ENCODE data around the gene ANKRD53.

ANKRD53 gene

DNA sequence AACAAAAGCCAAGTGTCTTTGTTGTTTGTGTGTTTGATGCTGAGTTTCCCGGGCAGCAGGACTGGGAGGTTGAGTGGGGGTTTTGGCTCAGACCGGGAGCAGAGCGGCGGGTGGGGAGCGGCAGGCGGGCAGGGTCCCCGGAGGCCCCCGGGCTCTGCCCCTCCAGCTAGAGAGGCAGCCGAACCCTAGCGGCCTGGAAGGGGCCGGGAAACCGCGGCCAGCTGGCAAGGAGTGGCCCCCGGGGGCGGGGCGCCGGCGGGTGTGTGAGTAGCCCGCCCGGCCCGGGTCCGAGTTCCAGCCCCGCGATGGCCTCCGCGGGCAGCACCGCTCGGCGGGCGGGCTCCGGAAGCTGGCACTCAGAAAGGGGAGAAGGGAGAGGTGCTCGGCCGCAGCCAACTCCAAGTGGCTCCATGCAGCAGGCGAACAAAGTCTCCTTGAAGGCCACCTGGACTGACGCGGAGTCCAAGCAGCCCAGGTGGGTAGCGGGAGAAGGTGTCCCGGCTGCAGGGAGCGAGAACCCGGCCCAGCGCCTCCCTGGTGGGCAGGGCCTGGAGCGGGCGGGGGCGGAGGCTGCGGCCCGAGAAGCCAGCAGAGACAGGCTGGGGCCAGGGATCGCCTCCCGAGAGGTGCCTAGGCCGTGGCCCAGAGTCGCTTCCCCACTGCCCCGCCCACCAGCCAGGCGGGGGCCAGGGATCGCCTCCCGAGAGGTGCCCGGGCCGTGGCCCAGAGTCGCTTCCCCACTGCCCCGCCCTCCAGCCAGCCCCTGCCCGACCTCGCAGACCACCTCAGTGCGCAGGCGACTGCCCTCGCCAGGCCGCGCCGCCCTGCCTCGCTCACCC lies at the start of gene ANKRD53:
ANKRD53 (plus strand) TSS at position 290 of the 839 bp plus-strand sequence; CDS start at position 306, 16 bp downstream.
- Histone ChIP-seq H3K4me3 (peak within 1 kb of the TSS; percentile 39 to 52 (median 46)), H3K27ac (peak within 1 kb of the TSS in 19 of 21 experiments; percentile 38 to 86 (median 71))

- H3K27ac ChIP-seq, result no peak overlapping the region
- no peak overlapping the region for H3K4me3 ChIP-seq
These were observed 47.8 kb upstream of the ANKRD53 start for GRCh38 chr2:70930371-70931329.

DNA sequence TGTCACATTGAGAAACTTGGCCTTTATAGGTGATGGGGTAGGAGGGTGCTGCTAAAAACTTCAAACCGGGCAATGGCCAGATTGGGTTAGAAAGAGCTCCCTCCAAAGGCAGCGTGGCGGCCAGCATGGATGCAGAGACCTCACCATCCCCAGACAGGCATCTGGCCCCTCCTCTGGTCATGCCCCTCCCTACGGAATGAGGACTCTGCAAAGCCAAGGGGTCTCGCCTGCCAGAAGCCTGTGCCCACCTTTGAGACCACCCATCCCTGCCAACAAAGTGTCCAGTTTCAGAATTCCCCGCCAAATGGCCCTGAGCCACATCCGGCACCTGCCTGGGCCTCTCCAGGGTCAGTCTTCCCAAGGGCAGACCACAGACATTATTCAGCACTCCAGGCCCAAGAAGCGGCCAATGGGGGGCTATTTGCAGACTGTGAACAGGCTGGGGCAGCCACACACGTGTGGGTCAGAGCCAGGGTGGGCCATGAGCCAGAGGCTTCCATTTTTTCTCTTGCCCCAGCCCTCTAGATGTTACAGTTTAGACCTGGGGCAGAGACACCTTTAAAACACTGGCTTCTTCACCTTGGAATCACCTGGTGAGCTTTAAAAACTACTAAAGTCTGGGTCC lies 46.9 kb upstream of the ANKRD53 start:
- no peak overlapping the region for H3K27ac ChIP-seq
- no peak overlapping the region for H3K4me3 ChIP-seq

GRCh38 chr2:70932631-70933230 lies 45.7 kb upstream of the ANKRD53 start:
- Histone ChIP-seq H3K27ac (no peak overlapping the region), H3K4me3 (no peak overlapping the region)

DNA sequence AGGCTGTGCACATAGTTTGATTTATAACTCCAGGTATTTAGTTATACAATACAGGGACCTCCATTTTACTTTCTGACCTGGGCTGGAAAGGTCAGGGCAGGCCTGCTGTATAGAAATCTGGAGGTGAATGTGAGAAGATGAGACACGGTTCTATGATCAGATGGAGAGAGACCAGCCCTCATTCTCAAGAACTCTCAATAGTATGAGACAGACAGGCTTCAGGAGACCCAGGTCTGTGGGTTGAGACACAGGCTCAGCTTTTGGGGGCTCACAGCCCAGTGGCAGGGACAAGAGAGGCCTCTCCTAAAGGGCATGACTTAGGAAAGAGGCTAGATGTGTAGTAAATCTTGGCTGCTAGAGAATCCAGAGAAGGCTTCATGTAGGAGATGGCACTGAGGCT lies 43.4 kb upstream of the ANKRD53 start:
- Histone ChIP-seq H3K27ac (no peak overlapping the region), H3K4me3 (no peak overlapping the region)

- Histone ChIP-seq H3K27ac (peak within 1 kb of the TSS in 2 of 21 experiments; percentile 24 to 34), H3K4me3 (no peak within 1 kb of the TSS)
These were observed 42.8 kb upstream of the ANKRD53 start, which contains the start of gene ATP6V1B1 for GRCh38 chr2:70935468-70936164. Gene ATP6V1B1, plus strand, starts transcription at chr2:70935900. Its CDS starts 55 bp downstream, at chr2:70935955.

DNA sequence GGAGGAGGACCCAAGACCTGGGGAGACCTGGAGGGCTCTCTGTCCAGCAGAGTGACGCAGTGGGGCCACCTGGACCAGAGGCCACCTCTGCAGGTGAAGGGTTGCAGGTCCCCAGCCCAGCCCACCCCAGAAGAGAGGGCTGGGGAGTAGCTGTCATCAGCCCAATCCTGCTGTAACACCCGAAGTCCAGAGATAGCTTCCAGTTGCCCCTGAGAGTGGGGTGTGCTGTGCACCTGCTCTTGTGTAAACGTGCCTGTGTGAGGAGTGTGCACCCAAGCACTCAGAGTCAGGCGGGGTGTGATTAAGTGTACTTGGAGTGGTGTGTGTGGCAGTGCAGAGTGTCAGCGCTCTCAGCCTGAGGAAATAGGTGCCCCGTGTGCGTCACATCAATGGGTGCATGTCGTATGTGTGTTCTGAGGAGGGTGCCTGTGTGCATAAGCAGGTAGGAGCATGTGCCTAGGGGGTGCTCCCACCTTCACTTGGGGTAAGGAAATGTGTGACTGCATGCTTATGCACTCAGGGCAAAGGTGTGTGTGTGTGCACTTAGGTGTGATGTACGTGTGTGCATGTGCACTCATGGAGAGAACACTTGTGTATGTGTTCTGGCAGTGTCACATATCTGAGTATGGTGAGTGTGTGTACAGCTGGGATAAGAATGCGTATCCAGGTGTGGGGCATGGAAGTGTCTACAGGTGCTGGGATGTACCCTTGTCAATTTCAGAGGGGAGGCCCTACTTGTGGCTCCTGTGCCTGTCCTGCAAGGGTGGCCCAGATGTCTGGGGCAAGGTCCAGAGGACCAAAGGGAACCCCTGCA lies 42.1 kb upstream of the ANKRD53 start:
- Histone ChIP-seq H3K4me3 (no peak overlapping the region), H3K27ac (peak overlapping the region in 2 of 21 experiments; percentile 24 to 34)

DNA sequence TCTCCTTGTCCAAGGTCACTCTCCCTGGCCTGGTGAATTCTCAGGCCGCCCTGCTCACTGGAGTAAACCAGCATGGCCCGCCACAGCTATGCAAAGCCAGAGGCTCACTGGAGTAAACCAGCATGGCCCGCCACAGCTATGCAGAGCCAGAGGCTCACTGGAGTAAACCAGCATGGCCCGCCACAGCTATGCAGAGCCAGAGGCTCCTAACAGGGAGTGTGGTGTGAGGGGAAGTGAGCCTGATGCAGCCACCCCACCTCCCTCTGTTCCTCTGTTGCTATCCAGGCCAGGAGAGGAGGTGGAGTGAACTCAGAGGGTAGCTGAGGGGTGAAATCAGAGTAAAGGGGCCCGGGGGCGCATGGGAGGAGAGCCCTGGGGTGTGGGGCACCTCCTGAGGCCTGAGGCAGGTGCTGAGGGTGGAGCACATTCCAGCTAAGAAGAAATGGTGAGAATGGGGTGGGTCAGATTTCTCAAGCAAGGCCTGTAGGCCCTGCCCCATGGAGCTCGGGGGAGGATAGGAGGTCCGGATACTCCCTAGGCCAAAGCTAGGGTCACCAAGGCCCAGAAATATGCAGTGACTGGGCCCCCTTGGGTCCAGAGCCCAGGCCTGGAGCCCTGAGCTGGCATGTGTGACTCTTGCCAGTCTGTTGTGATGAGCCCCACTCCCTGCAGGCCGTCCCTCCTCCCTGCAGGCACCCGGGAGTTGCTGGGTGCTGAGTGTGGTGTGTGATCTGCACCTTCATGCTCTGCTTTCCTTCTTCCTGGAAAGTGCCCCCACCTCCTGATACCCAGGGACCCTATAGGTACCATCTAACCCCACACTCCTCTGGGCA lies 41.2 kb upstream of the ANKRD53 start:
- no peak overlapping the region for H3K4me3 ChIP-seq
- H3K27ac ChIP-seq, result peak overlapping the region in 1 of 21 experiments; percentile 24

GRCh38 chr2:70937866-70938585 lies 40.4 kb upstream of the ANKRD53 start:
- H3K4me3 ChIP-seq, result no peak overlapping the region
- H3K27ac ChIP-seq, result peak overlapping the region in 1 of 21 experiments; percentile 24

- H3K27ac ChIP-seq, result no peak overlapping the region
- no peak overlapping the region for H3K4me3 ChIP-seq
These were observed 39.9 kb upstream of the ANKRD53 start for GRCh38 chr2:70938586-70938950.

- Histone ChIP-seq H3K4me3 (no peak overlapping the region), H3K27ac (no peak overlapping the region)
These were observed 39.2 kb upstream of the ANKRD53 start for GRCh38 chr2:70939001-70939838.

- Histone ChIP-seq H3K4me3 (no peak overlapping the region), H3K27ac (no peak overlapping the region)
These were observed 38.4 kb upstream of the ANKRD53 start for GRCh38 chr2:70939839-70940580.

GRCh38 chr2:70941186-70941585 lies 37.2 kb upstream of the ANKRD53 start:
- H3K27ac ChIP-seq, result no peak overlapping the region

GRCh38 chr2:70941701-70942100 lies 36.7 kb upstream of the ANKRD53 start:
- H3K4me3 ChIP-seq, result no peak overlapping the region
- no peak overlapping the region for H3K27ac ChIP-seq

More at GRCh38 chr2:70941186-70941585, 37.2 kb upstream of the ANKRD53 start:
- H3K4me3 ChIP-seq, result no peak overlapping the region

All from skin epidermis (tissue), 12 donors.